HepG2 (cell line): ENCODE measurements around the gene ZNF678. TPM values are rescaled to one million over a fixed set of nuclear protein-coding genes. Genes with fewer than 3 reads are reported as not detected.

Experiments
- ATAC-seq: fragments of 200-7000 bp; cut with Tn5 transposase; 3 replicates; pipeline ENCODE4 v1.9.1; 2020; ENCODE audit warnings: mild to moderate bottlenecking, moderate library complexity
- BruUV-seq: library from RNA; stranded (reverse); fragments of 400-500 nt; replicated peaks from 2 replicates; lab custom pipeline; 2021; lab: Mats Ljungman, UMichigan
- CTCF ChIA-PET: fragments of 300-600 bp; formaldehyde crosslinking; extraction: SDS; loops from one replicate; lab custom pipeline; 2021; ENCODE audit warnings: low total read pairs, inconsistent platforms, low intra/inter-chr PET ratio; lab: Yijun Ruan, JAX
- POLR2A ChIA-PET: fragments of 350-600 bp; sonication (Branson Sonifier 250); formaldehyde crosslinking; loops from one replicate; lab custom pipeline; 2020; ENCODE audit warnings: antibody characterized with exemption, inconsistent platforms; lab: Yijun Ruan, JAX
- DNase-seq: peaks from one replicate; pipeline ENCODE4 v3.0.0-alpha.2; 2015; ENCODE audit warnings: low spot score
- FAIRE-seq: peaks from 3 replicates; lab custom pipeline; 2011; peaks lifted over from hg19 to GRCh38; lab: Jason Lieb, UNC
- H2AFZ ChIP-seq: one replicate; pipeline ENCODE4 v1.6.1; 2011; ENCODE audit warnings: low read length, inconsistent platforms
- H3K27ac ChIP-seq: fragments of 300-600 bp; 3 replicates; pipeline ENCODE4 v1.8.0; 2011; ENCODE audit warnings: mixed run types, mild to moderate bottlenecking, mixed read lengths, low read length, inconsistent platforms; ENCODE audit not compliant: insufficient read depth; ENCODE audit errors: extremely low read length
- H3K27me3 ChIP-seq, 2 experiments: fragments of 200-600 bp in 1 of 2; 2 replicates in 1 of 2; 3 replicates in 1 of 2; pipeline versions ENCODE4 v1.6.0 to v1.8.0; 2011; ENCODE audit warnings: low read length in 2 of 2, mild to moderate bottlenecking in 2 of 2, moderate library complexity in 2 of 2, inconsistent platforms in 1 of 2; ENCODE audit not compliant: insufficient read depth in 2 of 2, control insufficient read depth in 1 of 2
- H3K36me3 ChIP-seq, 2 experiments: fragments of 200-600 bp in 1 of 2; replicated peaks in 1 of 2; 2 replicates in 1 of 2; 3 replicates in 1 of 2; pipeline versions ENCODE4 v1.5.1 to v1.8.0; 2011; ENCODE audit warnings: low read length in 2 of 2, inconsistent platforms in 1 of 2; ENCODE audit not compliant: insufficient read depth in 2 of 2, control insufficient read depth in 1 of 2
- H3K4me1 ChIP-seq: 2 replicates; pipeline ENCODE4 v1.5.1; 2012; ENCODE audit warnings: low read length, inconsistent platforms; ENCODE audit not compliant: insufficient read depth
- H3K4me2 ChIP-seq: 2 replicates; pipeline ENCODE4 v1.6.0; 2011; ENCODE audit warnings: low read depth, low read length, inconsistent platforms
- H3K4me3 ChIP-seq, 3 experiments: fragments of 200-600 bp in 1 of 3; sonication (generic), shearing (Covaris generic) in 1 of 3; replicated peaks in 1 of 3; 2 replicates each; pipeline ENCODE4 v1.5.1; 2011 to 2016; ENCODE audit warnings: low read length in 3 of 3, inconsistent platforms in 2 of 3, low read depth in 2 of 3, mild to moderate bottlenecking in 2 of 3, control low read depth in 1 of 3, mixed read lengths in 1 of 3; ENCODE audit not compliant: insufficient read depth in 1 of 3
- H3K79me2 ChIP-seq: one replicate; pipeline ENCODE4 v1.6.1; 2011; ENCODE audit warnings: low read length, inconsistent platforms; ENCODE audit not compliant: insufficient read depth
- H3K9ac ChIP-seq: 2 replicates; pipeline ENCODE4 v1.6.0; 2011; ENCODE audit warnings: mild to moderate bottlenecking, low read depth, low read length, inconsistent platforms; ENCODE audit not compliant: insufficient read depth
- H3K9me3 ChIP-seq: 2 replicates; pipeline ENCODE4 v1.5.1; 2012; ENCODE audit warnings: mild to moderate bottlenecking, low read length
- H4K20me1 ChIP-seq: 2 replicates; pipeline ENCODE4 v1.6.0; 2011; ENCODE audit warnings: inconsistent platforms, mild to moderate bottlenecking, low read length, moderate library complexity; ENCODE audit not compliant: insufficient read depth
- DMTF1 ChIP-seq: sonication (generic); formaldehyde crosslinking; IDR thresholded peaks from 2 replicates; pipeline ENCODE4 v1.4.0; 2020; ENCODE audit warnings: mild to moderate bottlenecking, missing genetic modification reagents
- ETV6 ChIP-seq: sonication (generic); formaldehyde crosslinking; conservative IDR thresholded peaks from 2 replicates; pipeline ENCODE4 v1.4.0; 2020; ENCODE audit warnings: missing genetic modification reagents
- HMG20B ChIP-seq: conservative IDR thresholded peaks from 2 replicates; pipeline ENCODE4 v1.6.1; 2016; ENCODE audit warnings: missing genetic modification reagents, missing compliant biosample characterization
- HNF4G ChIP-seq, 2 experiments: sonication (generic) in 1 of 2; formaldehyde crosslinking in 1 of 2; IDR thresholded peaks; 2 replicates each; pipeline versions ENCODE4 v1.4.0 to v1.6.1; 2011 to 2020; ENCODE audit warnings: borderline replicate concordance in 2 of 2, low read depth in 2 of 2, mild to moderate bottlenecking in 2 of 2, low read length in 1 of 2, missing genetic modification reagents in 1 of 2, moderate library complexity in 1 of 2
- ISL2 ChIP-seq: sonication (generic); formaldehyde crosslinking; IDR thresholded peaks from 2 replicates; pipeline ENCODE4 v1.5.0; 2020; ENCODE audit warnings: missing genetic modification reagents
- POLR2G ChIP-seq: fragments of 200-400 bp; formaldehyde crosslinking; IDR thresholded peaks from 2 replicates; pipeline ENCODE4 v1.6.1; 2018; ENCODE audit warnings: mild to moderate bottlenecking, low read depth, low read length, moderate library complexity
- SNAPC4 ChIP-seq: sonication (generic); formaldehyde crosslinking; IDR thresholded peaks from 2 replicates; pipeline ENCODE4 v1.4.0; 2020; ENCODE audit warnings: mild to moderate bottlenecking, missing genetic modification reagents
- YEATS2 ChIP-seq: sonication (generic); formaldehyde crosslinking; IDR thresholded peaks from 2 replicates; pipeline ENCODE4 v1.4.0; 2020; ENCODE audit warnings: missing genetic modification reagents, borderline replicate concordance
- ZNF224 ChIP-seq: sonication (generic); formaldehyde crosslinking; IDR thresholded peaks from 2 replicates; pipeline ENCODE4 v1.5.0; 2020; ENCODE audit warnings: mild to moderate bottlenecking, missing genetic modification reagents
- ZNF337 ChIP-seq: sonication (generic); formaldehyde crosslinking; IDR thresholded peaks from 2 replicates; pipeline ENCODE4 v1.5.1; 2020; ENCODE audit warnings: missing genetic modification reagents, low read depth, mild to moderate bottlenecking, borderline replicate concordance
- ZNF567 ChIP-seq: sonication (generic); formaldehyde crosslinking; IDR thresholded peaks from 2 replicates; pipeline ENCODE4 v1.8.1; 2023; ENCODE audit warnings: mild to moderate bottlenecking, missing genetic modification reagents, borderline replicate concordance
- in situ Hi-C: cut with HindIII; loops from 2 replicates; pipeline ENCODE4 v1.10.0; 2017; ENCODE audit warnings: low pct_unique_long_range_greater_than_20kb; ENCODE audit not compliant: extremely low pct_ligation_motif_present
- intact Hi-C: fragments of 100-400 bp; cut with micrococcal nuclease; formaldehyde crosslinking; loops from one replicate; pipeline ENCODE4 v1.10.0; 2022; ENCODE audit not compliant: unreplicated experiment
- polyA plus RNA-seq, 8 experiments: library from polyadenylated mRNA; depleted of rRNA in 3 of 8; stranded (reverse) in 7 of 8; unstranded in 1 of 8; fragments of >200 nt; fragmentation: Illumina TruSeq in 4 of 8; extraction: Trizol in 4 of 8; gene quantifications; 2 replicates each; pipeline versions ENCODE4 v1.2.1 to v1.2.3, GENCODE V29; 2011 to 2016; ENCODE audit warnings: low read depth in 4 of 8, missing spikeins in 1 of 8, mixed read lengths in 1 of 8; ENCODE audit not compliant: insufficient read depth in 1 of 8
- total RNA-seq, 5 experiments: library from RNA; depleted of rRNA; stranded (reverse); fragments of >200 nt; fragmentation: Illumina TruSeq; extraction: Trizol; gene quantifications; 2 replicates each; pipeline ENCODE4 v1.2.3, GENCODE V29; 2016; ENCODE audit warnings: low read depth in 1 of 5

Gene ZNF678
- total and polyA plus RNA-seq, 2 of the 13 experiments (the other 11 are each of a cell fraction or from before 2014, with no cell fraction given): 2.0 to 7.6 TPM

- ATAC-seq (no peak), DNase-seq (no peak), FAIRE-seq (no peak)
- in situ Hi-C loops: no loop called here
- no peak overlapping the region for H3K27ac ChIP-seq
- no peaks in the 10 kb centered on the region; a peak in 1 of 5 replicates for H3K27me3 ChIP-seq
- H3K79me2 ChIP-seq: no peaks in the 10 kb centered on the region
- H3K36me3 ChIP-seq: no peaks in the 10 kb centered on the region
- peaks cover 22% of the 10 kb centered on the region for H3K4me1 ChIP-seq
- H3K9me3 ChIP-seq: peaks cover 13% of the 10 kb centered on the region
- H3K9ac ChIP-seq: no peak overlapping the region
- POLR2A ChIA-PET: no interaction called here
- peak overlapping the region in 1 of 3 experiments; percentile 42; a peak in 1 of 6 replicates for H3K4me3 ChIP-seq
- peak overlapping the region; percentile 68; the same call in 1 of the 2 replicates for H3K4me2 ChIP-seq
- H2AFZ ChIP-seq: no peak overlapping the region
- H4K20me1 ChIP-seq: no peaks in the 10 kb centered on the region
- BruUV-seq: no TSS peak
- TF ChIP-seq YEATS2 (CRISPR knock-in tag): no peak
- TF ChIP-seq POLR2G: no peak
- TF ChIP-seq HNF4G (IDR thresholded peaks at IDR 0.05; ENCODE audit: borderline replicate concordance, low read depth, low read length): no peak
- no peak for TF ChIP-seq HNF4G (CRISPR knock-in tag; IDR thresholded peaks at IDR 0.05; ENCODE audit: borderline replicate concordance, low read depth)
- TF ChIP-seq DMTF1 (CRISPR knock-in tag): no peak
- TF ChIP-seq ETV6 (CRISPR knock-in tag): no peak
- no peak for TF ChIP-seq ISL2
- no peak for TF ChIP-seq ZNF337 (CRISPR knock-in tag)
- no peak for TF ChIP-seq ZNF224 (CRISPR knock-in tag)
- no peak for TF ChIP-seq HMG20B (CRISPR knock-in tag)
- no peak for TF ChIP-seq SNAPC4
- TF ChIP-seq ZNF567 (CRISPR knock-in tag): no peak
- TF ChIP-seq, all 625 proteins: peak for 0
- intact Hi-C loops: no loop called here
- CTCF ChIA-PET: no interaction called here
Observed at GRCh38 chr1:227548119-227548397, 15.3 kb upstream of the ZNF678 start.
